Measurements from ENCODE around the gene NOX1. TPM values are rescaled to one million over a fixed set of nuclear protein-coding genes. Genes with fewer than 3 reads are reported as not detected.

NOX1 gene
- polyA plus RNA-seq, 1 of the 3 experiments (the other 2 are of a cell fraction) = not detected

- H3K36me3 ChIP-seq (replicated peaks in 1 of 2; ENCODE audit: control insufficient read depth in 1 of 2, insufficient read depth in 2 of 2, low read length in 1 of 2) = no peaks in the 10 kb centered on the region
- no peaks in the 10 kb centered on the region for H3K27me3 ChIP-seq (ENCODE audit: insufficient read depth)
- no peaks in the 10 kb centered on the region for H4K20me1 ChIP-seq (ENCODE audit: insufficient read depth)
- H3K79me2 ChIP-seq (ENCODE audit: insufficient read depth) = no peaks in the 10 kb centered on the region
- no peak overlapping the region for H3K4me3 ChIP-seq (ENCODE audit: low read depth in 2 of 2, low read length in 1 of 2)
- no peak for DNase-seq
- CTCF ChIA-PET = interaction anchor here (1.1 to 1.3 kb wide), 2 partner anchors 10 to 113 kb away, joined by 3 to 5 read pairs; no protein-coding TSS in a partner anchor
- H2AFZ ChIP-seq (ENCODE audit: low read depth) = no peak overlapping the region
- no peak overlapping the region for H3K27ac ChIP-seq (ENCODE audit: low read depth in 2 of 2, low read length in 1 of 2)
- WGBS (ENCODE audit: low lambda C conversion rate) = 30% methylated on average over 2 of the region's 2 CpGs
- H3K4me2 ChIP-seq = no peak overlapping the region
- no peak overlapping the region for H3K9ac ChIP-seq
- POLR2A ChIA-PET = no interaction called here
- no peaks in the 10 kb centered on the region for H3K9me2 ChIP-seq
- no peaks in the 10 kb centered on the region for H3K9me3 ChIP-seq
- H3F3A ChIP-seq (replicated peaks; ENCODE audit: insufficient read depth) = no peaks in the 10 kb centered on the region
- no peaks in the 10 kb centered on the region for H3K4me1 ChIP-seq (ENCODE audit: control insufficient read depth in 1 of 2, insufficient read depth in 2 of 2, low read depth in 1 of 2, low read length in 1 of 2)
- TF ChIP-seq CTCF (IDR thresholded peaks at IDR 0.05) (no peak), SIN3A (IDR thresholded peaks at IDR 0.05; ENCODE audit: borderline replicate concordance, low read depth, low read length) (no peak), EZH2phosphoT487 (IDR thresholded peaks at IDR 0.05; ENCODE audit: borderline replicate concordance, low read depth) (no peak), SMC3 (IDR thresholded peaks at IDR 0.05; ENCODE audit: low read depth, low read length) (no peak), MXI1 (IDR thresholded peaks at IDR 0.05; ENCODE audit: low read depth, low read length) (no peak), NRF1 (IDR thresholded peaks at IDR 0.05; ENCODE audit: low read depth, low read length) (no peak), FOXM1 (IDR thresholded peaks at IDR 0.05; ENCODE audit: low read depth) (no peak), TCF12 (IDR thresholded peaks at IDR 0.05) (no peak), FOXJ3 (CRISPR knock-in tag; IDR thresholded peaks at IDR 0.05) (no peak), RXRA (IDR thresholded peaks at IDR 0.05; ENCODE audit: borderline replicate concordance, low read depth) (no peak), MAX (IDR thresholded peaks at IDR 0.05; ENCODE audit: low read depth) (no peak), MEF2A (IDR thresholded peaks at IDR 0.05; ENCODE audit: borderline replicate concordance, low read depth) (no peak), GABPA (IDR thresholded peaks at IDR 0.05; ENCODE audit: low read depth) (no peak), RAD21 (IDR thresholded peaks at IDR 0.05; ENCODE audit: low read length) (no peak), EP300 (IDR thresholded peaks at IDR 0.05; ENCODE audit: borderline replicate concordance in 1 of 2, low read depth in 1 of 2, low read length in 1 of 2) (no peak), RFX5 (IDR thresholded peaks at IDR 0.05; ENCODE audit: low read length) (no peak)
Measured at GRCh38 chrX:100904433-100904832, 30.3 kb upstream of the NOX1 start.

- peaks cover 5% of the 10 kb centered on the region for H3F3A ChIP-seq (replicated peaks; ENCODE audit: insufficient read depth)
- no peaks in the 10 kb centered on the region for H3K9me2 ChIP-seq
- CTCF ChIA-PET = interaction anchor here (0.6 to 2.1 kb wide), 4 partner anchors 9 to 311 kb away, joined by 3 to 8 read pairs (median 4); no protein-coding TSS in a partner anchor
- no peaks in the 10 kb centered on the region for H3K9me3 ChIP-seq
- peak; percentile 19 for DNase-seq
- no peaks in the 10 kb centered on the region for H3K4me1 ChIP-seq (ENCODE audit: control insufficient read depth in 1 of 2, insufficient read depth in 2 of 2, low read depth in 1 of 2, low read length in 1 of 2)
- 24% methylated on average over 5 of the region's 5 CpGs for WGBS (ENCODE audit: low lambda C conversion rate)
- H4K20me1 ChIP-seq (ENCODE audit: insufficient read depth) = no peaks in the 10 kb centered on the region
- no peaks in the 10 kb centered on the region; the same call in 1 of the 2 replicates for H3K27me3 ChIP-seq (ENCODE audit: insufficient read depth)
- TF ChIP-seq CTCF (IDR thresholded peaks at IDR 0.05) (peak; percentile 57), SMC3 (IDR thresholded peaks at IDR 0.05; ENCODE audit: low read depth, low read length) (peak; percentile 61), CHD2 (IDR thresholded peaks at IDR 0.05; ENCODE audit: low read length, partially characterized antibody) (no peak), REST (IDR thresholded peaks at IDR 0.05; ENCODE audit: low read depth, low read length) (no peak), RFX5 (IDR thresholded peaks at IDR 0.05; ENCODE audit: low read length) (no peak), SIN3A (IDR thresholded peaks at IDR 0.05; ENCODE audit: borderline replicate concordance, low read depth, low read length) (no peak), NFIC (IDR thresholded peaks at IDR 0.05; ENCODE audit: borderline replicate concordance) (no peak), RAD21 (IDR thresholded peaks at IDR 0.05; ENCODE audit: low read length) (peak; percentile 74), YY1 (IDR thresholded peaks at IDR 0.05; ENCODE audit: low read depth) (no peak)
- no peak overlapping the region for H3K9ac ChIP-seq
- H3K27ac ChIP-seq (ENCODE audit: low read depth in 2 of 2, low read length in 1 of 2) = no peak overlapping the region
- no peaks in the 10 kb centered on the region for H3K79me2 ChIP-seq (ENCODE audit: insufficient read depth)
- H3K36me3 ChIP-seq (replicated peaks in 1 of 2; ENCODE audit: control insufficient read depth in 1 of 2, insufficient read depth in 2 of 2, low read length in 1 of 2) = no peaks in the 10 kb centered on the region
- POLR2A ChIA-PET = no interaction called here
- H2AFZ ChIP-seq (ENCODE audit: low read depth) = no peak overlapping the region
- no peak overlapping the region for H3K4me3 ChIP-seq (ENCODE audit: low read depth in 2 of 2, low read length in 1 of 2)
- no peak overlapping the region for H3K4me2 ChIP-seq
Measured at GRCh38 chrX:100895365-100896075, 21.4 kb upstream of the NOX1 start.
